H1 (cell line): Measurements from ENCODE around the gene NT5M. TPM values are rescaled to one million over a fixed set of nuclear protein-coding genes. Genes with fewer than 3 reads are reported as not detected.

Experiments
- CTCF ChIA-PET: fragments of 300-600 bp; sonication (Branson Sonifier 250); formaldehyde crosslinking; loops from one replicate; lab custom pipeline; 2021; ENCODE audit not compliant: partially characterized antibody; lab: Charles Lee
- POLR2A ChIA-PET: fragments of 300-600 bp; sonication (Branson Sonifier 250); formaldehyde crosslinking; loops from one replicate; lab custom pipeline; 2021; ENCODE audit warnings: inconsistent platforms; ENCODE audit not compliant: partially characterized antibody; lab: Charles Lee
- DNase-seq, 2 experiments: peaks; one replicate each; pipeline versions ENCODE4 v3.0.0 to v3.0.0-alpha.2; 2010 to 2022; ENCODE audit warnings: low spot score in 2 of 2, low read depth in 1 of 2, mixed read lengths in 1 of 2
- FAIRE-seq: peaks from 2 replicates; lab custom pipeline; 2011; peaks lifted over from hg19 to GRCh38; lab: Jason Lieb, UNC
- H2AFZ ChIP-seq: 2 replicates; pipeline ENCODE4 v1.8.1; 2012; ENCODE audit warnings: low read length, inconsistent platforms
- H2AK5ac ChIP-seq: 2 replicates; pipeline ENCODE4 v1.6.1; 2013; ENCODE audit warnings: low read depth, low read length
- H2BK120ac ChIP-seq: replicated peaks from 2 replicates; pipeline ENCODE3; 2013; ENCODE audit warnings: low read depth, low read length, inconsistent platforms
- H2BK12ac ChIP-seq: 2 replicates; pipeline ENCODE4 v1.6.1; 2013; ENCODE audit warnings: low read depth, low read length
- H2BK15ac ChIP-seq: 2 replicates; pipeline ENCODE4 v1.6.1; 2013; ENCODE audit warnings: low read length
- H2BK20ac ChIP-seq: 2 replicates; pipeline ENCODE4 v1.6.1; 2013; ENCODE audit warnings: low read length
- H2BK5ac ChIP-seq: 2 replicates; pipeline ENCODE4 v1.6.1; 2013; ENCODE audit warnings: low read depth, low read length
- H3K14ac ChIP-seq: 2 replicates; pipeline ENCODE4 v1.6.1; 2013; ENCODE audit warnings: inconsistent platforms; ENCODE audit not compliant: insufficient read length
- H3K18ac ChIP-seq: 2 replicates; pipeline ENCODE4 v1.6.1; 2013; ENCODE audit warnings: low read length; ENCODE audit errors: extremely low read depth
- H3K23ac ChIP-seq: 2 replicates; pipeline ENCODE4 v1.6.1; 2013; ENCODE audit warnings: inconsistent platforms; ENCODE audit not compliant: insufficient read length
- H3K23me2 ChIP-seq: 2 replicates; pipeline ENCODE4 v1.6.1; 2013; ENCODE audit warnings: low read depth, low read length
- H3K27ac ChIP-seq: 2 replicates; pipeline ENCODE4 v1.6.1; 2011; ENCODE audit warnings: low read depth, low read length, inconsistent platforms
- H3K27me3 ChIP-seq, 4 experiments: replicated peaks in 1 of 4; 1 replicate in 1 of 4; 2 replicates in 3 of 4; pipeline versions ENCODE4 v1.6.1 to v1.8.1; 2011 to 2013; ENCODE audit warnings: low read length in 3 of 4, mild to moderate bottlenecking in 3 of 4, inconsistent platforms in 2 of 4, mixed read lengths in 2 of 4, moderate library complexity in 1 of 4; ENCODE audit not compliant: control insufficient read depth in 3 of 4, insufficient read depth in 3 of 4; ENCODE audit errors: extremely low read depth in 1 of 4
- H3K36me3 ChIP-seq, 4 experiments: 2 replicates each; pipeline versions ENCODE4 v1.6.1 to v1.8.1; 2011 to 2013; ENCODE audit warnings: mild to moderate bottlenecking in 4 of 4, low read length in 3 of 4, moderate library complexity in 2 of 4, control low read depth in 1 of 4, inconsistent platforms in 1 of 4; ENCODE audit not compliant: insufficient read depth in 4 of 4, control insufficient read depth in 2 of 4
- H3K4ac ChIP-seq: replicated peaks from 2 replicates; pipeline ENCODE3; 2013; ENCODE audit warnings: low read length, low read depth, mixed read lengths, inconsistent platforms; ENCODE audit not compliant: insufficient read length
- H3K4me1 ChIP-seq, 4 experiments: replicated peaks in 1 of 4; 1 replicate in 1 of 4; 2 replicates in 3 of 4; pipeline versions ENCODE4 v1.6.1 to v1.8.1; 2011 to 2013; ENCODE audit warnings: low read length in 3 of 4, inconsistent platforms in 2 of 4, mixed read lengths in 1 of 4; ENCODE audit not compliant: insufficient read depth in 4 of 4, control insufficient read depth in 3 of 4
- H3K4me2 ChIP-seq, 2 experiments: 2 replicates each; pipeline versions ENCODE4 v1.6.1 to v1.8.1; 2011 to 2013; ENCODE audit warnings: low read depth in 2 of 2, low read length in 2 of 2, control low read depth in 1 of 2, inconsistent platforms in 1 of 2, mild to moderate bottlenecking in 1 of 2; ENCODE audit not compliant: insufficient read depth in 1 of 2
- H3K4me3 ChIP-seq, 4 experiments: fragments of 200-600, 300-600 bp in 1 of 4; sonication (generic), shearing (Covaris generic), sonication (Bioruptor Twin) in 1 of 4; 2 replicates each; pipeline versions ENCODE4 v1.5.1 to v1.8.1; 2011 to 2016; ENCODE audit warnings: low read length in 4 of 4, low read depth in 3 of 4, control low read depth in 2 of 4, inconsistent platforms in 2 of 4, mild to moderate bottlenecking in 2 of 4, mixed read lengths in 1 of 4, moderate library complexity in 1 of 4; ENCODE audit not compliant: insufficient read depth in 2 of 4; ENCODE audit errors: extremely low read depth in 1 of 4
- H3K56ac ChIP-seq: replicated peaks from 2 replicates; pipeline ENCODE3; 2013; ENCODE audit warnings: low read depth, mild to moderate bottlenecking, mixed read lengths, low read length, inconsistent platforms; ENCODE audit not compliant: insufficient read length
- H3K79me1 ChIP-seq: 2 replicates; pipeline ENCODE4 v1.6.1; 2013; ENCODE audit warnings: low read depth, low read length, control low read depth
- H3K79me2 ChIP-seq, 2 experiments: 2 replicates each; pipeline versions ENCODE4 v1.6.1 to v1.8.1; 2012 to 2013; ENCODE audit warnings: low read length in 2 of 2, mild to moderate bottlenecking in 2 of 2, inconsistent platforms in 1 of 2; ENCODE audit not compliant: insufficient read depth in 2 of 2, control insufficient read depth in 1 of 2
- H3K9ac ChIP-seq, 4 experiments: replicated peaks in 1 of 4; 1 replicate in 1 of 4; 2 replicates in 3 of 4; pipeline versions ENCODE4 v1.6.1 to v1.8.1; 2011 to 2013; ENCODE audit warnings: low read depth in 3 of 4, low read length in 3 of 4, control low read depth in 2 of 4, mild to moderate bottlenecking in 2 of 4, moderate library complexity in 2 of 4, inconsistent platforms in 1 of 4; ENCODE audit errors: extremely low read depth in 1 of 4
- H3K9me3 ChIP-seq, 2 experiments: 2 replicates each; pipeline versions ENCODE4 v1.6.1 to v1.8.1; 2012 to 2013; ENCODE audit warnings: mild to moderate bottlenecking in 2 of 2, moderate library complexity in 2 of 2, control low read depth in 1 of 2, inconsistent platforms in 1 of 2, low read depth in 1 of 2, low read length in 1 of 2, mixed read lengths in 1 of 2; ENCODE audit not compliant: insufficient read depth in 2 of 2
- H4K20me1 ChIP-seq, 2 experiments: replicated peaks in 1 of 2; 2 replicates each; pipeline versions ENCODE3 to v1.8.1; 2011 to 2013; ENCODE audit warnings: inconsistent platforms in 2 of 2, low read length in 2 of 2, mild to moderate bottlenecking in 1 of 2; ENCODE audit not compliant: insufficient read depth in 2 of 2, control insufficient read depth in 1 of 2
- H4K5ac ChIP-seq: 2 replicates; pipeline ENCODE4 v1.6.1; 2013; ENCODE audit warnings: low read length, low read depth, mixed read lengths, inconsistent platforms; ENCODE audit not compliant: insufficient read length
- H4K8ac ChIP-seq: 2 replicates; pipeline ENCODE4 v1.8.0; 2013; ENCODE audit warnings: mild to moderate bottlenecking, moderate library complexity, low read length, inconsistent platforms; ENCODE audit not compliant: insufficient read depth; ENCODE audit errors: extremely low read depth
- H4K91ac ChIP-seq: replicated peaks from 2 replicates; pipeline ENCODE3; 2013; ENCODE audit warnings: low read length, mixed read lengths, inconsistent platforms; ENCODE audit not compliant: insufficient read length
- BACH1 ChIP-seq: IDR thresholded peaks from 2 replicates; pipeline ENCODE4 v1.6.1; 2012; ENCODE audit warnings: low read length, improper control_type of control experiment
- BRCA1 ChIP-seq: IDR thresholded peaks from 2 replicates; pipeline ENCODE4 v1.6.1; 2012; ENCODE audit warnings: low read depth, low read length, improper control_type of control experiment
- CBX5 ChIP-seq: fragments of 300-800, 300-1000 bp; sonication (generic); IDR thresholded peaks from 2 replicates; pipeline ENCODE4 v1.7.1; 2016; ENCODE audit warnings: antibody characterized with exemption, low read length, low read depth
- CBX8 ChIP-seq: fragments of 300-800, 300-1000 bp; sonication (generic); IDR thresholded peaks from 2 replicates; pipeline ENCODE4 v1.7.1; 2016; ENCODE audit warnings: low read depth, low read length, borderline replicate concordance
- EGR1 ChIP-seq: IDR thresholded peaks from 2 replicates; pipeline ENCODE4 v1.6.1; 2011; ENCODE audit warnings: low read depth, low read length, borderline replicate concordance
- SAP30 ChIP-seq: fragments of 300-600 bp; sonication (generic); IDR thresholded peaks from 2 replicates; pipeline ENCODE4 v1.7.1; 2012; ENCODE audit warnings: low read length, moderate library complexity, mild to moderate bottlenecking, inconsistent platforms; ENCODE audit not compliant: insufficient read depth, insufficient replicate concordance
- SRF ChIP-seq: IDR thresholded peaks from 2 replicates; pipeline ENCODE4 v1.6.1; 2011; ENCODE audit warnings: mild to moderate bottlenecking, low read depth, low read length, moderate library complexity
- TAF7 ChIP-seq: optimal IDR thresholded peaks from 2 replicates; pipeline ENCODE3; 2011; ENCODE audit warnings: low read depth, mild to moderate bottlenecking, inconsistent platforms, low read length, moderate library complexity, borderline replicate concordance
- TEAD4 ChIP-seq: IDR thresholded peaks from 2 replicates; pipeline ENCODE4 v1.6.1; 2012; ENCODE audit warnings: low read depth, low read length, inconsistent platforms, mixed read lengths
- WGBS, 2 experiments: shearing (Covaris generic) in 1 of 2; methylation state at CpG; one replicate each; pipeline versions ENCODE4 v1.1.6 to v1.1.7; 2013 to 2015; ENCODE audit warnings: low lambda C conversion rate in 2 of 2, mixed read lengths in 2 of 2, inconsistent platforms in 1 of 2, low coverage in 1 of 2, missing lambda C conversion rate in 1 of 2; ENCODE audit not compliant: insufficient replicate concordance in 2 of 2, insufficient coverage in 1 of 2, insufficient read length in 1 of 2; ENCODE audit errors: extremely low coverage in 1 of 2, missing lambda C conversion rate in 1 of 2; 5-methylcytosine and 5-hydroxymethylcytosine counted together
- polyA plus RNA-seq, 7 experiments: library from polyadenylated mRNA; depleted of rRNA in 3 of 7; stranded (reverse) in 5 of 7; unstranded in 2 of 7; fragments of >200 nt in 5 of 7; fragments of 200-250 nt in 2 of 7; gene quantifications; 1 replicate in 5 of 7; 2 replicates in 1 of 7; 4 replicates in 1 of 7; pipeline versions ENCODE4 v1.2.1 to v1.2.3, GENCODE V29; 2011 to 2013; ENCODE audit warnings: missing spikeins in 2 of 7, mixed read lengths in 2 of 7
- total RNA-seq: library from RNA; stranded (reverse); fragmentation: NEBNext Ultra II Directional; extraction: Animal tissue kit (Norgen Biotek cat#: 25700); gene quantifications from 2 replicates; pipeline ENCODE4 v1.2.1, GENCODE V29; 2021
- TF ChIP-seq, protein P1 (sequence below): IDR thresholded peaks from 2 replicates; pipeline ENCODE4 v1.6.1; 2012; ENCODE audit warnings: inconsistent platforms
- TF ChIP-seq, protein P2 (sequence below): IDR thresholded peaks from 2 replicates; pipeline ENCODE4 v1.6.1; 2011; ENCODE audit warnings: low read depth, mild to moderate bottlenecking, low read length; ENCODE audit not compliant: insufficient read depth

The NT5M gene
- total and polyA plus RNA-seq, 2 of the 8 experiments (the other 6 are each of a cell fraction or from before 2014, with no cell fraction given), result 7.6 to 18.2 TPM

DNA sequence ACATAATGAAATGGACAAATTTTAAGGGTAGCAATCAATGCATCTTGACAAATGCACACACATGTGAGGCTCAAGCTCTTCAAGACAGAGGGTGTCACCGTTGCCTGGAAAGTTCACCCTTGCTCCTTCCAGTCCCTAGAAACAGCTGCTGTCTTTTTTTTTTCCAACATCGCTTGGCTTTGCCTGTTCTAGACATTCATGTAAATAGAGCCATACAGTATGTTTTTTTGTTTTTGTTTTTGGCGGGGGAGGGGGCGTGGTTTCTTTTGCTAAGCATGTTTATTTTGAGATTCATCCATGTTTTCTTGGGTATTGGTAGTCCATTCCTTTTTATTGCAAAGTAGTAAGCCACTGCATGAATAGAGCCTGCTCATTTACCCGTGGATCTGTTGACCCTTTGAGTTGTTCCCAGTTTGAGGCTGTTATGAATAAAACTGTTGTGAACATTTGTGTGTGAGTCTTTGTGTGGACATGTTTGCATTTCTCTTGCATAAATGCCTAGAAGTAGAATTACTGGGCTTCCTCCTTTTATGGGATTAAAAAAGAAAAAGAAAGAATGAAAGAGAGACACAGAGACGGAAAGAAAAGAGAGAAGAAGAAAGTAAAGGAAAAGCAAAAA lies 78.4 kb downstream of the NT5M start:
- Histone ChIP-seq H4K91ac (no peak overlapping the region), H3K27me3 (no peaks in the 10 kb centered on the region; a peak in 2 of 7 replicates), H4K8ac (no peak overlapping the region), H3K9ac (no peak overlapping the region), H3K79me2 (no peaks in the 10 kb centered on the region), H2AFZ (no peak overlapping the region), H3K27ac (no peak overlapping the region), H3K4me3 (no peak overlapping the region), H3K4me1 (no peaks in the 10 kb centered on the region; a peak in 1 of 7 replicates), H3K9me3 (no peaks in the 10 kb centered on the region), H3K23me2 (no peaks in the 10 kb centered on the region), H2BK5ac (no peak overlapping the region), H2BK20ac (no peak overlapping the region), H3K23ac (no peak overlapping the region), H2AK5ac (no peak overlapping the region), H3K4me2 (no peak overlapping the region), H3K56ac (no peak overlapping the region), H3K4ac (no peak overlapping the region), H4K5ac (no peak overlapping the region), H2BK120ac (no peak overlapping the region), H2BK15ac (no peak overlapping the region), H2BK12ac (no peak overlapping the region), H3K18ac (no peak overlapping the region), H3K79me1 (no peaks in the 10 kb centered on the region), H3K36me3 (no peaks in the 10 kb centered on the region), H3K14ac (no peak overlapping the region), H4K20me1 (no peaks in the 10 kb centered on the region)
- WGBS, 2 experiments, result 72% methylated on average over 6 of the region's 6 CpGs; no CpG with 5 or more reads in 1 of the 2 experiments
- POLR2A ChIA-PET, result no interaction called here
- FAIRE-seq (no peak), DNase-seq (no peak)
- CTCF ChIA-PET, result interaction anchor here (0.8 to 1.7 kb wide), 3 partner anchors 15 to 115 kb away, joined by 3 to 4 read pairs (median 4); partner anchors contain the start of gene RASD1
- no peak for TF ChIP-seq BRCA1
- no peak for TF ChIP-seq EGR1
- no peak for TF ChIP-seq TEAD4
- TF ChIP-seq TAF7, result no peak
- TF ChIP-seq, protein P1, sequence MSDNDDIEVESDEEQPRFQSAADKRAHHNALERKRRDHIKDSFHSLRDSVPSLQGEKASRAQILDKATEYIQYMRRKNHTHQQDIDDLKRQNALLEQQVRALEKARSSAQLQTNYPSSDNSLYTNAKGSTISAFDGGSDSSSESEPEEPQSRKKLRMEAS, result no peak
- TF ChIP-seq, protein P2, sequence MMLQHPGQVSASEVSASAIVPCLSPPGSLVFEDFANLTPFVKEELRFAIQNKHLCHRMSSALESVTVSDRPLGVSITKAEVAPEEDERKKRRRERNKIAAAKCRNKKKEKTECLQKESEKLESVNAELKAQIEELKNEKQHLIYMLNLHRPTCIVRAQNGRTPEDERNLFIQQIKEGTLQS, result no peak
- TF ChIP-seq SRF, result no peak
- TF ChIP-seq BACH1, result no peak
- no peak for TF ChIP-seq CBX5
- TF ChIP-seq SAP30, result no peak
- TF ChIP-seq CBX8, result no peak
